Measurements from ENCODE around the gene NSD1.

Gene NSD1

GRCh38 chr5:177309351-177310191, 176.0 kb downstream of the NSD1 start:
- no peak for DNase-seq (ENCODE audit: low spot score)

DNA sequence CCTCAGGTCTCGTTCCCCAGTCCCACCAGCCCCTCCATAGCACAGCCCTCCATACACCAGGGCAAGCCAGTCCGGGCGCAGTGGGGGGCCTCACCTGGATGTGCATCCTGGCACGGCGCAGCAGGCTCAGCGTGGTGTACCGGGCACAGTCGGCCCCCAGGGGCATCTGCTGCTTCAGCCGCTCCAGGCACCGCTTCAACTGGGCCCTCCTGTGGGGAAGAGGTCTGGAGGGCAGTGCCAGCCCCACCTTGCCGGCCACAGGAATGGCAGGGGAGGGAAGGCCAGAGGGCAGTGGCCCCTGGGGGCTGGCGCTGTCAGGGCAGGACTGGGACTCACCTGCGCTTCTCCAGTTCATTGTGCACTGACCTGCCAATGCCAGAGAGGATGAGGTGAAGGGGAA, 176.8 kb downstream of the NSD1 start:
- DNase-seq (ENCODE audit: low spot score): no peak

GRCh38 chr5:177310757-177311391, 177.3 kb downstream of the NSD1 start:
- no peak for DNase-seq (ENCODE audit: low spot score)

- no peak for DNase-seq (ENCODE audit: low spot score)
These were observed 177.8 kb downstream of the NSD1 start for GRCh38 chr5:177311392-177311722.

GRCh38 chr5:177311723-177312648, 178.4 kb downstream of the NSD1 start, which contains the start of gene MXD3:
Gene MXD3, minus strand, starts transcription at chr5:177311898. Its CDS starts 68 bp downstream, at chr5:177311830.
- DNase-seq (ENCODE audit: low spot score): peak; percentile 90

GRCh38 chr5:177312649-177313181, 179.1 kb downstream of the NSD1 start:
- no peak for DNase-seq (ENCODE audit: low spot score)

GRCh38 chr5:177313561-177314259, 180.1 kb downstream of the NSD1 start:
- no peak for DNase-seq (ENCODE audit: low spot score)

DNA sequence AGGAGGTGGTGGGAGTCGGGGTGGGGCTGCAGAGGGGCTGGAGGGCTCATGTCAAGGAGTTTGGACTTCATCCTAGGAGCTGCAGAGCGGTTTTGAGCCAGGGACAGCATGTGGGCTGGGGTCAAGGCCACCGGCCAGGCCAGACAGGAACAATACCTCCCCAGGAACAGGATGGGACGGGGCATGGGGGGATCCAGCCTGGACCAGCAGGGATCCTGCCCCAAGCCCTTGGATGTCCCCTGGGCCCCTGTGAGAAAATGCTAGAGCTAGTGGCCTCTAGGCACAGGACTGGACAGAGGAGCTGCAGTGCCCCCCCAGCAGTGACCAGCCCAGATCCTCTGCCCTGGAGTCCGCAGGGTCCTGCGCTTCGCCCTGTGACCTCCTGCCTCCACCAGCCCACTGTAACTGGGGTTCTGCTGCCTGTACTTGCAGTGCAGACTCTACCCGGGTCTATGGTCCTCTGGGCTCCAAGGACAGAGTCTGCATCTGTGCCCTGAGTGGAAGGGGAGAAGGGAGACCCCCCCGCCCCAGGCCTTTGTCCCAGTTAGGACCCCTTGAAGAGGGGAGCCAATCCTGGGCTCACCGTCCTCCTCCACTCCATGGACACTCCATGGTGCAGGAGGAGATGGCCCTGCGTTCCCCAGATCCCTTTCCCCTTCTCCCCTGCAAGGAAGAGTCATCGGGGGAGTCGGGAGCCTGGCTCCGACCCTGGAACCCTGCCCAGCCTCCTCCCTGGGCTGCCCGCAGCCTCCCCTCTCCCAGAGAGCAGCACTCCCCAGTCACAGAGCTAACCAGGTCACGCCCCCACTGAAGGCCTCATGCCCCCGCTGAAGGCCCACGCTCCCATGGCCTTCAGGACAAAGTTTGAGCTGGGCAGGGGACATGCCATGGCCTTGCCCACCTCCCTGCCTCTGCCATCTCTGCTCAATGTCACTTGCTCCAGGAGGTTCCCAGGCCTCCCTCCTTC, 181.1 kb downstream of the NSD1 start:
- no peak for DNase-seq (ENCODE audit: low spot score)

- no peak for DNase-seq (ENCODE audit: low spot score)
These were observed 181.8 kb downstream of the NSD1 start for GRCh38 chr5:177315411-177315810.

DNA sequence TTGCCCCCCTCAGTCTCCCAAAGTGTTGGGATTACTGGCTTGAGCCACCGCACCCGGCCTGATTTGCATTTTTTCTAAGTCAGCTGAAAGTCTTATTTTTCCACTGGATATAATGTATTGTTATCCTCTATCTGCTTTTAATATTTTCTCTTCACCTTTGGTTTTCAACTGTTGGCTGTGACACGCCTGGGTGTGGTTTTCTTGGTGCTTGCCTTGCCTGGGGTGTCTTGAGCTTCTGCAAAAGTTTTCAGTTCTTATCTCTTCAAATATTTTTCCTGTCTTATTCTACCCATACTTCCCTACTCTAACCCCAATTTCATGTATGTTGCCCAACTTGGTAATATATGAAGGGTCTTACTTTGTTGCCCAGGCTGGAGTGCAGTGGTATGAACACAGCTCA, 182.4 kb downstream of the NSD1 start:
- no peak for DNase-seq (ENCODE audit: low spot score)

DNA sequence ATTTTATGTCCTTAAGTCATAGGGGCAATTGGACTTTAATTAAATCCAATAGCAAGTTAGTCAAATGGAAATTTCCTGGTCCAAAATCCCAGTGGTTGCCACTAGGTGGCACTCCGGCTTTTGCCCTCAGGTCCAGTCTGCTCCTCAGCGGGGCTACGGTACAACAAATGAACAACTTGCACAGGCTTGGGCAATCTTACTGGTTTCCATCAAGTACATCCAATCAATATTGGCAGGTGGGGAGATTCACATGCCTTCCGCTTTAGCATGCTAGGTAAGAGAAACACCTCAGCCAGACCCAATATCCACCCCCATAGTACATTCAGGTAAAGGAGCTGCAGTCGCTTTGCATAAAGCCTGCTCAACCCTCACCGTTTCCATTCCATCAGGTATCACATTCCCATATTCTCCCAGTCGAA, 184.4 kb downstream of the NSD1 start:
- DNase-seq (ENCODE audit: low spot score): peak; percentile 56

DNA sequence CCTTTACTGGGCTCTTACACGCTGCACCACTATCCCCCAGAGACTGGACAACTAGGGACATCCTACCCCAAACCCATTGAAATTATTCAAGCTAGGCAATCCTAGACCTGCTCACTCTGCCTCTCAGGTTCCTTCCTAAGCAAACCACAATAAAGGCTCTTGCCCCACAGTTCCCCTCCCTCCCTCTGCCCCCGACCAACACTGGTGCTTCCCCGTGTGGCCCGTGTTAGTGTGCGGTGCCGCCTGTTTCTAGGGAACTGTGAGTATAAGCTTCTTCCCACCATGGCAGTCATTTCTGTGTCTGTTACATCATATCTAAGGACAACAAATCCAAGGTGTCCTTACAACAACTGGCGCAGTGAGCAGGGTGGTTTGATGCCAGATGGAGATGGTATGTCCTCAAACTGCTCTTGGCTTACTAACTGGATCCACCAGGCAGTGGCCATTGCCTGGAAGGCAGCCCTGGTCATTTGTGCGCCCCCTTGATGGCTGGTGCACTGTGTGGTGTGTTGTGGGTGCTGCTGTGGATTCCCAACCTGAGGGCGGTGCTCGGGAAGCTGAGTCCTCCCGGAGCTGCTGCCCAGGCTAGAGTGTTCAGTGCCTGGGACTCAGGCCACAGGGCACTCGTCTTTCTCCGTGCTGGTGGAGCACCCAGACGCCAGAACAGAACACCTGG, 186.5 kb downstream of the NSD1 start:
- DNase-seq (ENCODE audit: low spot score): no peak

- peak; percentile 31 for DNase-seq (ENCODE audit: low spot score)
These were observed 187.3 kb downstream of the NSD1 start for GRCh38 chr5:177320879-177321278.

GRCh38 chr5:177325868-177326381, 192.4 kb downstream of the NSD1 start:
- no peak for DNase-seq (ENCODE audit: low spot score)

DNA sequence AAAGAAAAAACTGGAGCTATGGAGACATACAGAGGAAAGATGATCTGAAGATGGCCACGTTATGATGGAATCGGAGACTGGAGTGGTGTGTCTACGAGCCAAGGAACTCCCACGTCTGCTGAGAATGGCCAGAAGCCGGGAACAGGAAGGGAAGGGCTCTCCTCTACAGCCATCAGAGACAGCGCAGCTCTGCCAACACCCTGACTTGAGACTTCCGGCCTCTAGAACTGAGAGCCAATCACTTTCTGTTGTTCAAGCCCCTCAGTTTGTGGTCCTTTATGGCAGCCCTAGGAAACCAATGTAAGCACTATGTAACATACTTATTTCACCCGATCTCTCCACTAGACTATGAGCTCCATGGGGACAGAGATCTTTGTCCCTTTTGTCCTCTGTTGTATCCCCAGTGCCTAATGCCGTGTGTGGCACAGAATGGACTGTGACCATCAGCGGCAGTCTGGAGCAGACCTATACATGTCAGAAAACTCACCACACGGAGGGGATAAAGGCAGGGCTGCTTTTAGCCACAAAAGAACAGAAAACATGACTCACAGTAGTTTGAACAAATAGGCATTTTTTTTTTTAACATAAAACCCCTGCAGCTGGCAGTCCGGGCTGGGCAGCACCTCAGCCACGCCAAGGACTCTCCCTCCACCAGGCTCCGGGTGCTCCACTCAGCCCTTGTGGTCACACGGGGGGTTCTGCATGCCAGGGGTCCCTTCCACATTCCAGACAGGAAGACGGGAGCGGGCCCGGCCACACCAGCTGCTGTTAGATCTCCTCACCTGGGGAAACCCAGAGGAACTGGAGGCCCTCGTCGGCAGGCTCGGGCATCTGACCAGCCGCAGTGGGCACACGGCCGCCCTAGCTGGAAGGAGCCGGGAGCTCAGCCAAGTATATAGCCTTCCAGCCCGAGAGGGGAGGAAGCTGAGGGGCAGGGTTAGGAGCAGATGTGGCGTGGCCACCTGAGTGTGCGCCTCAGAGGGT, 194.3 kb downstream of the NSD1 start:
- DNase-seq (ENCODE audit: low spot score): no peak

GRCh38 chr5:177328545-177329231, 195.1 kb downstream of the NSD1 start:
- DNase-seq (ENCODE audit: low spot score): no peak

GRCh38 chr5:177329883-177330282, 196.3 kb downstream of the NSD1 start:
- DNase-seq (ENCODE audit: low spot score): no peak
